GM12872 (cell line): ENCODE measurements around the gene PLXNB2.

Experiments used
- CTCF ChIP-seq: IDR thresholded peaks from 3 replicates; pipeline ENCODE4 v1.5.1; 2011; ENCODE audit warnings: low read depth, mild to moderate bottlenecking, low read length, moderate library complexity; ENCODE audit not compliant: insufficient read depth

The PLXNB2 gene

GRCh38 chr22:50311606-50312351 lies 4.3 kb upstream of the PLXNB2 start:
- no peak for TF ChIP-seq CTCF

- TF ChIP-seq CTCF: no peak
Observed at GRCh38 chr22:50310949-50311444, 3.6 kb upstream of the PLXNB2 start.

GRCh38 chr22:50310031-50310722 lies 2.7 kb upstream of the PLXNB2 start:
- TF ChIP-seq CTCF: no peak

- no peak for TF ChIP-seq CTCF
Observed at GRCh38 chr22:50309601-50309991, 2.1 kb upstream of the PLXNB2 start.

GRCh38 chr22:50308986-50309600 lies 1.6 kb upstream of the PLXNB2 start:
- no peak for TF ChIP-seq CTCF

- TF ChIP-seq CTCF: no peak
Observed at GRCh38 chr22:50308597-50308935, 1.1 kb upstream of the PLXNB2 start.

GRCh38 chr22:50307890-50308596 lies 597 bp upstream of the PLXNB2 start:
- TF ChIP-seq CTCF: no peak
